Cardiac fibroblast (primary cell): Measurements from ENCODE around the gene CNN2.

Experiments
- DNase-seq, 2 donors: peaks; one replicate each; pipeline versions ENCODE4 v3.0.0 to v3.0.0-alpha.2; 2010; ENCODE audit warnings: low read depth in 2 of 2
- H3K4me3 ChIP-seq, 2 donors: replicated peaks in 1 of 2; 1 replicate in 1 of 2; 2 replicates in 1 of 2; pipeline ENCODE4 v1.5.1; 2011; ENCODE audit warnings: low read depth in 2 of 2, low read length in 2 of 2, mild to moderate bottlenecking in 2 of 2, moderate library complexity in 1 of 2
- TF ChIP-seq, protein P1 (sequence below): IDR thresholded peaks from one replicate; pipeline ENCODE4 v1.5.1; 2011; ENCODE audit warnings: low read depth, mild to moderate bottlenecking, low read length, inconsistent platforms

The CNN2 gene

DNA sequence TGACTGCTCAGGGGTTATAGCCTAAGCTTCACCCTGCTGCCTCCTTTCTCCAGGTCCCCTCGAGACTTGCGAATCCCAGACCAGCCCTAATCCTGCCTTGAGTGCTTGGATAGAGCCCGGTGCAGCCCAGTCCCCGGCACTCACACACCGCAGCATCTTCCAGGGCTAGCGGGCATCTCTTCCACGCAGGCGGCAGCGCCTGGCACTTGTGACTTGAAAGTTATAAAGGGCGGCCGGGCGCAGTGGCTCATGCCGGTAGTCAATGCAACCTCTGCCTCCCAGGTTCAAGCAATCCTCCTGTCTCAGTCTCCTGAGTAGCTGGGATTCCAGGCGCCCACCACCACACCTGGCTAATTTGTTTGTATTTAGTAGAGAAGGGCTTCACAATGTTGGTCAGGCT, 40.3 kb upstream of the CNN2 start:
- no peak overlapping the region for H3K4me3 ChIP-seq
- DNase-seq: no peak
- TF ChIP-seq, protein P1, sequence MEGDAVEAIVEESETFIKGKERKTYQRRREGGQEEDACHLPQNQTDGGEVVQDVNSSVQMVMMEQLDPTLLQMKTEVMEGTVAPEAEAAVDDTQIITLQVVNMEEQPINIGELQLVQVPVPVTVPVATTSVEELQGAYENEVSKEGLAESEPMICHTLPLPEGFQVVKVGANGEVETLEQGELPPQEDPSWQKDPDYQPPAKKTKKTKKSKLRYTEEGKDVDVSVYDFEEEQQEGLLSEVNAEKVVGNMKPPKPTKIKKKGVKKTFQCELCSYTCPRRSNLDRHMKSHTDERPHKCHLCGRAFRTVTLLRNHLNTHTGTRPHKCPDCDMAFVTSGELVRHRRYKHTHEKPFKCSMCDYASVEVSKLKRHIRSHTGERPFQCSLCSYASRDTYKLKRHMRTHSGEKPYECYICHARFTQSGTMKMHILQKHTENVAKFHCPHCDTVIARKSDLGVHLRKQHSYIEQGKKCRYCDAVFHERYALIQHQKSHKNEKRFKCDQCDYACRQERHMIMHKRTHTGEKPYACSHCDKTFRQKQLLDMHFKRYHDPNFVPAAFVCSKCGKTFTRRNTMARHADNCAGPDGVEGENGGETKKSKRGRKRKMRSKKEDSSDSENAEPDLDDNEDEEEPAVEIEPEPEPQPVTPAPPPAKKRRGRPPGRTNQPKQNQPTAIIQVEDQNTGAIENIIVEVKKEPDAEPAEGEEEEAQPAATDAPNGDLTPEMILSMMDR: no peak

DNA sequence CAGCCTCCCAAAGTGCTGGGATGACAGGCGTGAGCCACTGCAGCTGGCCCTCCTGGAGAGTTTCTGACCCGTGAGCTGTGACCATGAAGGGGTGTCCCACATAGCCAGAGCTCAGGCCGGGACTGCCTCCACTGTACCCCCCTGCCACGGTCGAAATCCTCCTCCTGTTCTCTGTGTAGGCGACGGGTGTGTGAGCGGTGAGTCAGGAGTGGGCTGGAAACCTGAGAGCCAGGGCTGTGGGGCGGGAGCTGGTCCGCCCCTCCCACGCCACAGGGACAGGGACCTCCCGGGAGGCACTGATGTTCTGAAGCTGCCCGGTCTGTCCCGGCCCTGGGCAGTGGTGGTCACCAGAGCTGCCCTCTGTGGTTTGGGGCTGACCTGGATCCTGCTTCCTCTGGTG, 38.3 kb upstream of the CNN2 start:
- H3K4me3 ChIP-seq: no peak overlapping the region
- DNase-seq: no peak
- TF ChIP-seq, protein P1: no peak

DNA sequence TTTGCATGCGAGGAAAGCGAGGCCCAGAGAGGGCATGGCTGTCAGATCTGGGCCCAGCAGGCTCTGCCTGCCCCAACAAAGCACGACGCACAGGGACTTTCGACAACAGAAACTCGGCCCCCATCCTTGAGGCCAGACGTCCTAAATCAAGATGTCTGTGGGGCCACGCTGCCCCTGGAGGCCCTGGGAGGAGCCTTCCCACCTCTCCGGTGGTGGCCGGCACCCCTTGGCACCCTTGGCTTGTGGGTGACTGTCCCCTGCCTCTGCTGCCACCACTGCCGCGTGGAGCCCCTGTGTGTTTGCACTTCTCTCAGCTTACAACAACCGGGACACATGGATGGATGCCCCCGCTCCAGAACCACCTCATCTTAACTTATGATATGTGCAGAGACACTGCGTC, 37.9 kb upstream of the CNN2 start:
- H3K4me3 ChIP-seq: no peak overlapping the region
- no peak for DNase-seq
- TF ChIP-seq, protein P1: no peak

DNA sequence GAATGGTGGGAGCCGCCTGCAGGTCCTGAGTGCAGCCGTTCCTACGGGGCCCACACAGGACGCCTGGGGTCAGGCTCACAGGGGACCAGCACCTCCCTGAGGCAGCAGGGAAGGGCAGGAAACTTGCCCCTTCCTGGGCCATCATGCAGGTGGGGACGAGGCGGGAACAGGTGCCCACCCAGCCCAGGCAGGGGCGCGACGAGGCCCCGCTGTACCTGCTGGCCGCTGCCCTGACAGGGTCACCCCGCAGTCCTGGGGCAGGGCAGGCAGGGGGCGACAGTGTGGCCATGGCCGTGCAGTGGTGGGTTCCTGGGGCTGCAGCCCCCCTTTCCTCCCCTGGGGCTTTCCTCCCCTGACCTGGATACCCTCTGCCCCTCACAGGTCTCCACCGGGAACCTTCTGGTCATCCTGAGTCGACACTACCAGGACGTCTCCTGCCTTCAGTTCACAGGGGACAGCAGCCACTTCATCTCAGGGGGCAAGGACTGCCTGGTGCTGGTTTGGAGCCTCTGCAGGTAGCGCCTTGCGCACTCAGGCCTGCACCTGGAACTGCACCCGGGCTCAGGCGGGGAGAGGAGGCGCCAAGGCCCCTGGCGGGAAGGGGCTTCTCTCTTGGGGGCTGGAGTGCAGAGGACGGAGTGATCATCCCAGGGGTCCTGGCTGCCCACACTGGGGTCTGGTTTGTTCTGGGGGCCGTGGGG, 36.9 kb upstream of the CNN2 start:
- DNase-seq: no peak
- no peak overlapping the region for H3K4me3 ChIP-seq
- TF ChIP-seq, protein P1: peak; percentile 40

DNA sequence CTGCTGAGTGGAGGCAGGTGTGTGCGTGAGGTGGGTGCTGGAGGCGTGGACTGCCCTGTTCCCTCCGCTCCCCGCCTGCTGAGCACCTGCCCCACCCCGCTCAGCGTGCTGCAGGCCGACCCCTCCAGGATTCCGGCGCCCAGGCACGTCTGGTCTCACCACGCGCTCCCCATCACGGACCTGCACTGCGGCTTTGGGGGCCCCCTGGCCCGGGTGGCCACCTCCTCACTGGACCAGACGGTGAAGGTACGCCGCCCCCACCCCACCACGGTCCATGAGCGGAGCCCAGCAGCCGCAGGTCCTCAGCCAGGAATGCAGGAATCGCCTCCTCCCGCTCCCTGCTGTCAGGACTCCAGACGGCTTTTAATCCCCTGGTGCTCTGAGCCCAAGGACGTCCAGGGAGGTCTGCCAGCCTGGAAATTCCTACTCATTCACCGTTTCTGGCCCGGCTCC, 36.3 kb upstream of the CNN2 start:
- no peak for DNase-seq
- H3K4me3 ChIP-seq: no peak overlapping the region
- TF ChIP-seq, protein P1: no peak

DNA sequence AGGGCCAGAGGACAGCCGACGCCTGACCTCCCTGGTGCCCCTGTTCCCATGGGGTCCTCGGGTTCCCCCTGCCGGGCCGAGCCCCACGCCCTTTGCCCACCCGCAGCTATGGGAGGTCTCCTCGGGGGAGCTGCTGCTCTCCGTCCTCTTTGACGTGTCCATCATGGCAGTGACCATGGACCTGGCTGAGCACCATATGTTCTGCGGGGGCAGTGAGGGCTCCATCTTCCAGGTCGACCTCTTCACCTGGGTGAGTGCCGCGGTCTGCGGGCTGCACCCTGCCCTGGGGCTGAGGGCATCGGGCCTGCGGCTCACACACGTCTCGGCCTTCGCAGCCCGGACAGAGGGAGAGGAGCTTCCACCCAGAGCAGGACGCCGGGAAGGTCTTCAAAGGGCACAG, 35.7 kb upstream of the CNN2 start:
- H3K4me3 ChIP-seq: no peak overlapping the region
- DNase-seq: no peak
- TF ChIP-seq, protein P1: no peak
